Esophagus muscularis mucosa (tissue), 3 donors: Measurements from ENCODE around the gene CXCR4.

Experiments
- CTCF ChIP-seq, 3 experiments: fragments of 200-600 bp in 2 of 3; fragments of 450-650 bp in 1 of 3; sonication (generic) in 2 of 3; IDR thresholded peaks; one replicate each; pipeline ENCODE4 v1.5.1; 2017 to 2019; ENCODE audit warnings: antibody characterized with exemption in 3 of 3, mild to moderate bottlenecking in 2 of 3, moderate library complexity in 1 of 3
- POLR2A ChIP-seq: fragments of 450-650 bp; IDR thresholded peaks from one replicate; pipeline ENCODE4 v1.6.1; 2017; ENCODE audit warnings: antibody characterized with exemption, moderate library complexity, mild to moderate bottlenecking, low read depth

- TF ChIP-seq CTCF (IDR thresholded peaks at IDR 0.05) (no peak), POLR2A (no peak)
Observed at GRCh38 chr2:136121204-136121910, 3.4 kb upstream of the CXCR4 start.
